Natural killer cell (primary cell): Measurements from ENCODE around the gene WDHD1. TPM values are rescaled to one million over a fixed set of nuclear protein-coding genes. Genes with fewer than 3 reads are reported as not detected.
"Not testable (repeated sequence)": the region's sequence is repeated elsewhere in the genome, so short reads cannot be mapped to it uniquely, and the experiment has no call there.

Experiments
- ATAC-seq, 3 donors: fragments of 150-1000 bp in 2 of 3; fragments of 200-7000 bp in 1 of 3; cut with Tn5 transposase; 1 replicate in 1 of 3; 2 replicates in 2 of 3; pipeline ENCODE4 v1.10.0; 2021; ENCODE audit warnings: mild to moderate bottlenecking in 2 of 3, moderate library complexity in 2 of 3
- DNase-seq, 2 donors: peaks; one replicate each; pipeline versions ENCODE4 v3.0.0 to v3.0.0-alpha.2; 2013 to 2021; ENCODE audit warnings: mixed read lengths in 1 of 2
- H3K27ac ChIP-seq: one replicate; pipeline ENCODE4 v1.5.1; 2013; ENCODE audit warnings: mild to moderate bottlenecking, low read length
- H3K27me3 ChIP-seq: one replicate; pipeline ENCODE4 v1.6.1; 2013; ENCODE audit warnings: low read length; ENCODE audit not compliant: control insufficient read depth, insufficient read depth
- H3K36me3 ChIP-seq: one replicate; pipeline ENCODE4 v1.6.1; 2013; ENCODE audit warnings: low read length; ENCODE audit not compliant: control insufficient read depth, insufficient read depth
- H3K4me1 ChIP-seq: one replicate; pipeline ENCODE4 v1.6.1; 2013; ENCODE audit warnings: low read length; ENCODE audit not compliant: control insufficient read depth, insufficient read depth
- H3K4me3 ChIP-seq: one replicate; pipeline ENCODE4 v1.5.1; 2013; ENCODE audit warnings: low read length
- H3K9me3 ChIP-seq: one replicate; pipeline ENCODE4 v1.6.1; 2013; ENCODE audit warnings: low read length; ENCODE audit not compliant: control insufficient read depth, insufficient read depth
- H3K27ac Mint-ChIP-seq, 2 donors: one replicate each; pipeline ENCODE4 v1.8.0; 2022; ENCODE audit warnings: mild to moderate bottlenecking in 2 of 2, mixed read lengths in 2 of 2, moderate library complexity in 1 of 2
- H3K27me3 Mint-ChIP-seq, 2 donors: one replicate each; pipeline ENCODE4 v1.8.0; 2022; ENCODE audit warnings: low read depth in 2 of 2, mixed read lengths in 2 of 2
- H3K36me3 Mint-ChIP-seq: one replicate; pipeline ENCODE4 v1.8.0; 2022; ENCODE audit warnings: mixed read lengths
- H3K4me1 Mint-ChIP-seq, 2 donors: one replicate each; pipeline ENCODE4 v1.8.0; 2022; ENCODE audit warnings: mixed read lengths in 2 of 2
- H3K4me3 Mint-ChIP-seq: one replicate; pipeline ENCODE4 v1.8.0; 2022; ENCODE audit warnings: mild to moderate bottlenecking, moderate library complexity, mixed read lengths
- H3K9me3 Mint-ChIP-seq, 2 donors: one replicate each; pipeline ENCODE4 v1.8.0; 2022; ENCODE audit warnings: mixed read lengths in 2 of 2
- WGBS: methylation state at CpG from one replicate; pipeline ENCODE4 v1.1.7; 2013; ENCODE audit warnings: missing lambda C conversion rate; ENCODE audit not compliant: insufficient coverage; 5-methylcytosine and 5-hydroxymethylcytosine counted together
- intact Hi-C: fragments of 100-400 bp; cut with micrococcal nuclease; formaldehyde crosslinking; loops from one replicate; pipeline ENCODE4 v1.14.2; 2022
- total RNA-seq, 4 donors: library from RNA; stranded (reverse); fragments of 120-200 nt in 1 of 4; gene quantifications; one replicate each; pipeline versions ENCODE4 v1.2.3 to v1.2.4, GENCODE V29; 2013 to 2022
- TF ChIP-seq, protein P1 (sequence below): fragments of 200-600 bp; IDR thresholded peaks from one replicate; pipeline ENCODE4 v1.8.0; 2022; ENCODE audit warnings: antibody characterized with exemption

The WDHD1 gene
- total RNA-seq, 3 donors from 2014 or later (not counting 1 experiment from before 2014, with no cell fraction given) = 4.5 to 5.4 (median 5.3) TPM

DNA sequence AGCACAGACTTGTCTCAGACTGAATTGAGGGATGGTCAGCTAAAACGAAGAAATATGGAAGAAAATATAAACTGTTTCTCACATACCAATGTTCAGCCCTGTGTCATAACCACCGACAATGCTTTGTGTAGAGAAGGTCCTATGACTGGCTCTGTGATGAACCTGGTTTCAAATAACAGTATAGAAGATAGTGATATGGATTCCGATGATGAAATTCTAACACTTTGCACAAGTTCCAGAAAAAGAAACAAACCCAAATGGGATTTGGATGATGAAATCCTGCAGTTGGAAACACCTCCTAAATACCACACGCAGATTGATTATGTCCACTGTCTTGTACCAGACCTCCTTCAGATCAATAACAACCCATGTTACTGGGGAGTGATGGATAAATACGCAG lies 16.6 kb upstream of the WDHD1 start:
- Histone ChIP-seq H3K27me3 (no peaks in the 10 kb centered on the region), H3K27ac (no peak overlapping the region), H3K4me1 (no peaks in the 10 kb centered on the region), H3K9me3 (no peaks in the 10 kb centered on the region), H3K4me3 (no peak overlapping the region), H3K36me3 (peaks cover 22% of the 10 kb centered on the region)
- 97% methylated on average over 3 of the region's 5 CpGs for WGBS
- Mint-ChIP-seq H3K27ac (no peak overlapping the region), H3K36me3 (no peaks in the 10 kb centered on the region), H3K4me3 (no peak overlapping the region), H3K9me3 (no peaks in the 10 kb centered on the region), H3K4me1 (peaks cover 0 to 8% of the 10 kb centered on the region in 2 donors), H3K27me3 (no peaks in the 10 kb centered on the region)
- ATAC-seq = no peak
- intact Hi-C loops = no loop called here
- TF ChIP-seq, protein P1, sequence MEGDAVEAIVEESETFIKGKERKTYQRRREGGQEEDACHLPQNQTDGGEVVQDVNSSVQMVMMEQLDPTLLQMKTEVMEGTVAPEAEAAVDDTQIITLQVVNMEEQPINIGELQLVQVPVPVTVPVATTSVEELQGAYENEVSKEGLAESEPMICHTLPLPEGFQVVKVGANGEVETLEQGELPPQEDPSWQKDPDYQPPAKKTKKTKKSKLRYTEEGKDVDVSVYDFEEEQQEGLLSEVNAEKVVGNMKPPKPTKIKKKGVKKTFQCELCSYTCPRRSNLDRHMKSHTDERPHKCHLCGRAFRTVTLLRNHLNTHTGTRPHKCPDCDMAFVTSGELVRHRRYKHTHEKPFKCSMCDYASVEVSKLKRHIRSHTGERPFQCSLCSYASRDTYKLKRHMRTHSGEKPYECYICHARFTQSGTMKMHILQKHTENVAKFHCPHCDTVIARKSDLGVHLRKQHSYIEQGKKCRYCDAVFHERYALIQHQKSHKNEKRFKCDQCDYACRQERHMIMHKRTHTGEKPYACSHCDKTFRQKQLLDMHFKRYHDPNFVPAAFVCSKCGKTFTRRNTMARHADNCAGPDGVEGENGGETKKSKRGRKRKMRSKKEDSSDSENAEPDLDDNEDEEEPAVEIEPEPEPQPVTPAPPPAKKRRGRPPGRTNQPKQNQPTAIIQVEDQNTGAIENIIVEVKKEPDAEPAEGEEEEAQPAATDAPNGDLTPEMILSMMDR = no peak
- no peak for DNase-seq

DNA sequence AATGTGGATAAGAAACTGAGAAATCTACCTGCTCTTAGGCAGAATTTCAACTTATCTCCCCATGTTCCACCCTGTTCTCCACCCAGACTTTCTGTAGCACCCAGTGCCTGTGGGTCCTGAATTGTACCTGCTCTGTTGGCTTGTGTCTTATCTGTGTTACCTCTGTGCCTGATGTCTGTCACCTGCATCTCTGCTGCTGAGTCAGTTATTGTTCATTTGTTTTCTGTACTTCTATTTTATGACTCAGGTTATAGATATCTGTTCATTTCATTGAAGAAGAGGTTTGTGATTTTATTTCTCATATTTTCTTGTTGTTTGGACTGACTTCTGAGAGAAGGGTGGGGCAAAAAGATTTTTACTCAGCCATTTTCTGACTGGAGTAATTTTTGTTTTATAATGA lies 11.8 kb upstream of the WDHD1 start:
- Mint-ChIP-seq H3K27ac (peak overlapping the region in 1 of 2 donors; percentile 21), H3K4me1 (peaks cover 0 to 10% of the 10 kb centered on the region in 2 donors)

DNA sequence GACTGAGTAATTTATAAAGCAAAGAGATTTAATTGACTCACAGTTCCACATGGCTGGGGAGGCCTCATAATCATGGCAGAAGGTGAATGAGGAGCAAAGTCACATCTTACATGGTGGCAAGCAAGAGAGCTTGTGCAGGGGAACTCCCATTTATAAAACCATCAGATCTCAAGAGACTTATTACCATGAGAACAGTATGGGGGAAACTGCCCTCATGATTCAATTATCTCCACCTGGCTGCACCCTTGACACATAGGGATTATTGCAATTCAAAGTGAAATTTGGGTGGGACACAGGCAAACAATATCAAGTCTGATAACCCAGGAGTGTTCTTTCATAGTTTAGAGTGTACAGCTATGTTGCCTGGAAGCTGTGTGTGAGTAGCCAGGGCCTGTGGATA lies 11.1 kb upstream of the WDHD1 start:
- H3K9me3 ChIP-seq, H3K27ac ChIP-seq, H3K4me3 Mint-ChIP-seq, H3K27me3 Mint-ChIP-seq, H3K27me3 ChIP-seq, H3K4me1 Mint-ChIP-seq, ATAC-seq, DNase-seq, H3K9me3 Mint-ChIP-seq, H3K4me3 ChIP-seq, intact Hi-C loops, H3K36me3 Mint-ChIP-seq, H3K4me1 ChIP-seq: not testable (repeated sequence)
- H3K27ac Mint-ChIP-seq = peak overlapping the region in 1 of 2 donors; percentile 11
- peaks cover 21% of the 10 kb centered on the region for H3K36me3 ChIP-seq

More for the DNA sequence above, 11.8 kb upstream of the WDHD1 start:
- Histone ChIP-seq H3K27me3 (no peaks in the 10 kb centered on the region), H3K4me3 (no peak overlapping the region), H3K27ac (no peak overlapping the region), H3K36me3 (peaks cover 29% of the 10 kb centered on the region), H3K9me3 (no peaks in the 10 kb centered on the region), H3K4me1 (no peaks in the 10 kb centered on the region)
- TF ChIP-seq, protein P1 = no peak
- Mint-ChIP-seq H3K4me3 (no peak overlapping the region), H3K9me3 (no peaks in the 10 kb centered on the region), H3K36me3 (peaks cover 7% of the 10 kb centered on the region), H3K27me3 (no peaks in the 10 kb centered on the region)
- intact Hi-C loops = no loop called here
- DNase-seq (no peak), ATAC-seq (no peak)

DNA sequence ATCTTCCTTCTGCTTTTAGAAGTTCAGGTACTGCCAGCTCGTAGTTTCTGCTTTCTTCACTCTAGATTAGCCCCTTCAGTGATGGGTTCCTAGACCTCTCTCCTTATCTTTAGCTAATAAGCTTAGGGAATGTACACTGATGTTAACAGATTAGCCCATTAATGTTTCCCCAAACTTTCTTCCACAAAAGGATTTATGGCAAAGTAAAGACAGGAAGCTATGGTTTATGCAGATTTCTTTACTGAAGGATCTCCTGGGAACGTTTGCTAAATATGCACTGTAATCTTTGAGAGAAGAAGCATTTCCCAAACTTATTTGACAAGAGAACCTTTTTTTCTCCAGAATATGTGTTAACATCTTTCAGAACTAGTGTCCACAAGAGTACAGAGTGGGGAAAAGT lies 4.3 kb upstream of the WDHD1 start:
- H3K27ac Mint-ChIP-seq = no peak overlapping the region
- ATAC-seq (no peak), DNase-seq (no peak)
- intact Hi-C loops = no loop called here
- H3K27me3 Mint-ChIP-seq = no peaks in the 10 kb centered on the region
- H3K9me3 ChIP-seq = no peaks in the 10 kb centered on the region
- H3K27ac ChIP-seq = no peak overlapping the region
- peaks cover 15% of the 10 kb centered on the region for H3K36me3 ChIP-seq
- no CpG with 5 or more reads among the region's 2 CpGs for WGBS
- TF ChIP-seq, protein P1 = no peak
- H3K27me3 ChIP-seq = no peaks in the 10 kb centered on the region
- peaks cover 24 to 26% of the 10 kb centered on the region in 2 donors for H3K4me1 Mint-ChIP-seq
- H3K36me3 Mint-ChIP-seq = no peaks in the 10 kb centered on the region
- no peaks in the 10 kb centered on the region for H3K9me3 Mint-ChIP-seq
- no peak overlapping the region for H3K4me3 Mint-ChIP-seq
- no peak overlapping the region for H3K4me3 ChIP-seq
- no peaks in the 10 kb centered on the region for H3K4me1 ChIP-seq
